HK-2 (cell line): ENCODE measurements around the gene MMRN2.

ENCODE experiments used
- DNase-seq: peaks from one replicate; pipeline ENCODE4 v3.0.0-alpha.2; 2018; ENCODE audit not compliant: unreplicated experiment

Gene MMRN2

DNA sequence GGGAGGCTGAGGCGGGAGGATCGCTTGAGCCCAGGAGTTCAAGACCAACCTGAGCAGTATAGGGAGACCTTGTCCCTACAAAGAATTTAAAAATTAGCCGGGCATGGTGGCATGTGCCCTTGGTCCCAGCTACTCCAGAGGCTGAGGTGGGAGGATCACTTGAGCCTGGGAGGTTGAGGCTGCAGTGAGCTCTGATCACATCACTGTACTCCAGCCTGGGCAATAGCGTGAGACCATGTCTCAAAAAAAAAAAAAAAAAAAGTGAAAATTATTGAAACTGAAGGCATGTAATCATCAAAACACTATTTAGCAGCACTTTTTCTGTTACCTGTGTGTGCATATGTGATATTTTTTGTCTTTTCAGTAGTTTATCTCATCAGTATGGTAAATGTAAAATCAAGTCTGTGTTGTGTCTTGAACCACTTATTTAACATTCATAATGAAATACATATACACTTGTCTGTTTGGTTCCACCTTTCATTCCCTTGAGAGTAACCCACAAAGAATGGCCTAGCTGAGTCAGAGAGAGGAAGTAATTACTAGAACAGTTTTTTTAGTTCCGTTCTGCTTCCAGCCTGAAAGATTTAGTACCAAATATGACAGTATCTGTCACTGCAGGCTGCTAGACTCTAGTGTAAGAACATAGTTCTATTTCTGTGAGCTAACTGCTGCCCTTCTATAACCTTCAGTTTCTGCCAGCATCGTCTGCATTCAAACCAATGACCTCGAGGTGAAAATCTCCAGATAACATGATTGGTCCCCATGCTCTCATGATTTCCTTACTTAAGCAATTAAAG, 68.6 kb downstream of the MMRN2 start:
- DNase-seq: no peak
